GM19043 (cell line): ENCODE data around the gene UBAP2.

Source experiments
- ATAC-seq: cut with Tn5 transposase; IDR thresholded peaks from one replicate; pipeline ENCODE4 v1.9.1; 2021; ENCODE audit warnings: low read depth; ENCODE audit not compliant: unreplicated experiment

The UBAP2 gene

GRCh38 chr9:33924978-33925797 is 123.5 kb downstream of the UBAP2 start:
- ATAC-seq, result no peak

GRCh38 chr9:33923998-33924701 is 124.5 kb downstream of the UBAP2 start:
- no peak for ATAC-seq

DNA sequence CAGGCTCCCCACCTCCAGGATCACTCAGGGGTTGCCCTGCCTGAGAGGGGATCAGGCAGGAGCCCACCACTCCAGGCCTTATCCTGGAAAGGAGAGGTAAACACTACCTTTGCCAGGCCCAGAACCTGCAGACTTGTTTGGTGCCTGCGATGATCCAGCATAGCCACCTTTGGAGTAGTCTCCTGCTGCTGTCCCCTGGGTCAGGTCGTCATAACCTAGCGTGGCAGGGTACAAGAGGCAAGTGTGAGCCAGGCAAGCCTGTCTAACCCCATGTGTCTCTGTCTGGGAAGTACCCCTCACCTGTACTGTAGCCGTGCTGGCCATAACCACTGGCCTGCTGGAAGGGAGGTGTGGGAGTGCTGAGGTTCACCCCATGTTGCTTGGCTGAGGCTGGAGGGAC is 125.6 kb downstream of the UBAP2 start:
- no peak for ATAC-seq

GRCh38 chr9:33921967-33922895 is 126.5 kb downstream of the UBAP2 start:
- ATAC-seq, result no peak

DNA sequence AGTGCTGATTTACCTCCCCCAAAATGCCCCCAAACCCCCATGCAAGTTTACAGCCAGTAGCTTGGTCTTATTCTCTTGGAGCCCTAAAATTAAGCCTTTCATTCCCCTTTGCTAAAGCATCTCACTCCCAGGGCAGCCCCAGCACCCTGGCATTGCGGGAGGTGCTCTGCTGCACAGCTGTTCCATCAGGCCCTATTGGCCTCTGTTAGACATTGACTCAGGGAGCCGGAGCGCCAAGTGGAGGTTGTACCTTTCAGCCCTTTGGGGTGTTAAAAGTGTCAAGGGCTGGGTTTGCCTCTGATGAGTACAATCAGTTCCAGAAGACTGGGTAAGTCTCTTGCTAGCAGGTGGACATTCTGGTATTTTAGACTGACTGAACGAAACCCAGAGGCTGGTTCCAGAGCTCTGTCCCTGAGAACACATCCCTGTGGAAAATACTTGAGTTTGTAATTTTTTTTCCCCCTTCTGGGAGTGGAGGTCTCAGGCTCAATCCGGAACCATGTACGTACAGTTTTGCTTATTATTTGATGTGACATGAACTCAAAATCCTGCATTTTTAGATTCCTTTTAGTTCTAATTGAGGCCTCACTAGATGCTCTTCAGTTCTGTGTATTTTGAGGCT is 129.3 kb downstream of the UBAP2 start:
- no peak for ATAC-seq

- no peak for ATAC-seq
Observed at GRCh38 chr9:33917036-33917435, 131.7 kb downstream of the UBAP2 start.

- ATAC-seq, result no peak
Observed at GRCh38 chr9:33914887-33915628, 133.6 kb downstream of the UBAP2 start.

DNA sequence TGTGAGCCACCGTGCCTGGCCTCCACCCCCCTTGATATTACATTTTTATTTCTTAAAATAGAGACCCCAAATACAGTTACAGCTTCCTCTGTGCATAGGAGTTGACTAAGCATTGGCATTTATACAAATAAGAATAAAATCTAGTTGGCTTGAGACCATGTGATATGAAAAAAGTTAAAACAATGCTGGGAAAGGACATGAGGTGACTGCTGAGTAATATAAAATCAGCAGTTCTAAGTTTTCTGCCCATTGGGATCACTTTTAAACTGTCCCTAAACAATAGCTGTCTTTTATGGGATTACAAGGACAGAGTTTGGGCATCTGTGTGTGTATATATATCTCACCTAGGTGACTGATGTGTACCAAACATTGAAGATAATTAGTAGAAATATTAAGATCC is 135.1 kb downstream of the UBAP2 start:
- no peak for ATAC-seq

- ATAC-seq, result no peak
Observed at GRCh38 chr9:33908749-33909148, 139.9 kb downstream of the UBAP2 start.

GRCh38 chr9:33908114-33908513 is 140.6 kb downstream of the UBAP2 start:
- ATAC-seq, result no peak

GRCh38 chr9:33907347-33907746 is 141.3 kb downstream of the UBAP2 start:
- ATAC-seq, result no peak

- ATAC-seq, result no peak
Observed at GRCh38 chr9:33906769-33907168, 141.9 kb downstream of the UBAP2 start.

GRCh38 chr9:33905137-33905536 is 143.6 kb downstream of the UBAP2 start:
- ATAC-seq, result no peak

- ATAC-seq, result no peak
Observed at GRCh38 chr9:33903157-33903780, 145.4 kb downstream of the UBAP2 start.

- ATAC-seq, result no peak
Observed at GRCh38 chr9:33894316-33894715, 154.4 kb downstream of the UBAP2 start.

- ATAC-seq, result no peak
Observed at GRCh38 chr9:33893861-33894260, 154.8 kb downstream of the UBAP2 start.

GRCh38 chr9:33885948-33886347 is 162.7 kb downstream of the UBAP2 start:
- no peak for ATAC-seq

DNA sequence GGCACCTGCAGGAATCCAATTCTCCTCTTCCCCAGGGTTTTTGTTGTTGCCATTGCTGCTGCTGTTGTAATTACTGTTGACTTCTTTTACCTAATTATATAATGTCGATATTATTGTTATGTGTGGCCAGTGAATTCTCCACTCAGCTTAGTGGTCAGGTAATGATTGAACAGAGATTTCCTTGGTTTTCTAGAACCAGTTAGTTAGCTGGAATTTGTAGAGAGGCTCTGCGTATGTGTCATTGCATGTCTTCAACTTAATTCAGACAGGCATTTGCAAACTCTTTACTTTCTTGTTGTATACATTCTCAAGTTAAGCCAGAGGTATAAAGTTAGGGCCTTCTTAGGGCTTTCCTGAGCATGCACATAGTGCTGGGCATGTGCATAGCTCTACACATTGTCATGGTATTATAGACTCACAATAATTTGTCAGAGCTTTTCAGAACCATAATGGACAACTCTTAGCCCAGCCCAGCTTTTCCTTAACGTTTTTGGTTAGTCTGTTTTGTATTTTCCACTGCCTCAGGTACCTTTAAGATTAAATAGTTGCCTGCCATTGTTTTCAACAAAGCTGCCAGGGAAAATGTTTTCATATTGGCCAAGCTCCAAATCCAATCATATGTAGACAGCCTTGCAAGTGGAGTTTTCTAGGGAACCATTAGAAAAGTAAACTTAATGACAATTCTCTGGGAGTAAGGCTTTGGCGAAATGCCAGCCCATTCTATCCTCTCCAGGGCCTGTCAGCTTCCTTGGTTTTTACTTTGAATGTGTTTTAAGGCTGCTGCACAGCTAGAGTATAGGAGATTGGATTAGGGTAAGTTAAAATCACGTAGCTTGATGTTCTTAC is 163.6 kb downstream of the UBAP2 start:
- ATAC-seq, result no peak

GRCh38 chr9:33881635-33882034 is 167.1 kb downstream of the UBAP2 start:
- ATAC-seq, result no peak
